Stimulated activated CD8-positive, alpha-beta memory T cell treated with anti-CD3 and anti-CD28 coated beads, Interleukin-12 subunit alpha, Interleukin-12 subunit beta, amount 100 ng/mL, for 24 hours (primary cell): ENCODE data around the gene FAM107A.

Experiments used
- DNase-seq: peaks from one replicate; pipeline ENCODE4 v3.0.0-alpha.2; 2020; ENCODE audit errors: extremely low read depth

Gene FAM107A

DNA sequence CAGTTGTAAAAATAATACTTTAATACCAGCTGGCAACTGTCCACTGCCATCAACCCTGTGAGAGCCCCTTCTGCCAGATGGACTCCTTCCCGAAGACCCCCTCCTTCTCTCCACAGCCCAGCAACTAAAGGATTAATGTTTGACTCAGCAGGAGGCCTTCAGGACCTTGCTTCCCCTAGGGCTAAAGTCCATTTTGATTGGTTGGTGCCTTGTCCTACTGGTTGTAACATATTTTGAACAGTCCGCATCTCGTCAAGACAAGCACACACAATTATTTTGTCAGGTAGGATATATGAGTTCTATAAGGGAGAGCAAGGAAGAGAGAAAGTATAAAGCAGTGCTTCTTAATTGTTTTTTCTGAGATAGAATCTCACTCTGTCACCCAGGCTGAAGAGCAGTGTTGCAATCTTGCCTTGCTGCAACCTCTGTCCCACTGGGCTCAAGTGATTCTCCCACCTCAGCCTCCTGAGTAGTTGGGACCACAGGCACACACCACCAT, 58.9 kb downstream of the FAM107A start:
- DNase-seq, result no peak

DNA sequence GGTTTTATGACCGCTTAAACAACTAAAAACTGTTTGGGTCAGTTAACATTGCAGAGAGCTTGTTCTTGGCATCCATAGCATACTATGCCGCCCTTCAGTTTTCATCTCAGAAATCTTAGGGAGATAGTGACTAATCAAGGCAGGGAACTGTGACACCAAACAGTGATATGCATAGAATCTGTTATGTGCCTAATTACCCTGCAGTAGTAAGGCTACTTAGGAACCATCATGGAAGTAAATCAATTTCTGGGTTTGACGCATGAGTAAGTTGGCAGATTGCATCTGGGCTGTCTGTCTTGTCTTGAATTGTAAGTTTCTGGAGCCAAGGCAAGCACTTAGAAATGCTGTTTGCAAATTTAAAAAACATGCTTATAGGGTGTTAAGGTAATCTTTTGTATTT, 62.8 kb downstream of the FAM107A start:
- DNase-seq, result no peak
